ENCODE results near the gene CHRNG.

Gene CHRNG

DNA sequence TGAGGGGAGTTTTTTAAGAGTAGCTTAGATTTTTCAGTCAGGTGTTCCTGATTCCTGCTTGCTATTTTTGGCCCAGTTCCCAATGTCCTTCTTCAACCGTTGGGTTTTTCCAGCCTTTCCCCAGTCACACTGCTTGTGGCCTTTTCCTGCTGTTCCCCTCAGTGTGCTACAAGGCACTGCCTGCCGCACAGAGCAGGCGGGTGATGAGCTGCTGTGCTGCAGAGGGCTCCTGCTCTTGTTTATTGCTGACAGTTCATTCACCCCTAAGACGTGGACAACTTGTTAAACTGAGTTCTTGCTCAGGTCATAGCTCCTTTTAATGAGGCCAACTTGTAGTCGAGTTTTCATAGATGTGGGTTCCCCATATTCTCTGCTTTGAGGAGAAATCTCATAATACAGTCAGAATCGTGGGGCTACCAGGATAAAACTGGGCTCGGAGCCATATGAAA, 31.6 kb downstream of the CHRNG start:
- peak in 1 of 2 donors; percentile 17 for DNase-seq (ENCODE audit: low read depth in 2 of 2)
- no peak overlapping the region for H3K4me3 ChIP-seq (replicated peaks in 1 of 2; ENCODE audit: low read depth in 2 of 2, low read length in 2 of 2)
- TF ChIP-seq, protein P1, sequence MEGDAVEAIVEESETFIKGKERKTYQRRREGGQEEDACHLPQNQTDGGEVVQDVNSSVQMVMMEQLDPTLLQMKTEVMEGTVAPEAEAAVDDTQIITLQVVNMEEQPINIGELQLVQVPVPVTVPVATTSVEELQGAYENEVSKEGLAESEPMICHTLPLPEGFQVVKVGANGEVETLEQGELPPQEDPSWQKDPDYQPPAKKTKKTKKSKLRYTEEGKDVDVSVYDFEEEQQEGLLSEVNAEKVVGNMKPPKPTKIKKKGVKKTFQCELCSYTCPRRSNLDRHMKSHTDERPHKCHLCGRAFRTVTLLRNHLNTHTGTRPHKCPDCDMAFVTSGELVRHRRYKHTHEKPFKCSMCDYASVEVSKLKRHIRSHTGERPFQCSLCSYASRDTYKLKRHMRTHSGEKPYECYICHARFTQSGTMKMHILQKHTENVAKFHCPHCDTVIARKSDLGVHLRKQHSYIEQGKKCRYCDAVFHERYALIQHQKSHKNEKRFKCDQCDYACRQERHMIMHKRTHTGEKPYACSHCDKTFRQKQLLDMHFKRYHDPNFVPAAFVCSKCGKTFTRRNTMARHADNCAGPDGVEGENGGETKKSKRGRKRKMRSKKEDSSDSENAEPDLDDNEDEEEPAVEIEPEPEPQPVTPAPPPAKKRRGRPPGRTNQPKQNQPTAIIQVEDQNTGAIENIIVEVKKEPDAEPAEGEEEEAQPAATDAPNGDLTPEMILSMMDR (IDR thresholded peaks at IDR 0.05; ENCODE audit: low read depth, low read length) = no peak

DNA sequence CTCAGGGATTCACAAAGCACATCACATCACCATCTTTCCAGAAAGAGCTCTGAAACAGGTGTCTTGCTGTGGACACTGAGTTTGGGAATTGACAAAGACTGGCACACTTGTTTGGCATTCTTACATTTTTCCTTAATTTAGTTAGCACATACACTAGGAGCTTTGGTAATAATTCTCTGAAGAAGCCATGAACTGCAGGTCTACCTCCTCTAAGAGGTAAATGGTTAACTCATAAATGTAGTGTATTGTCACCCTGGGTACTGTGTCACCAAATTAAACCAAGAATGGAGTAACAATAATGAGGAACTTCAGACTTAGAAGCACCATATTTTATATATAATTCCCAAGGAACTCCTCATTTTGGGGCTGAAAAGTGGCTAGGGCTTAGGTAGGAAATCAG, 33.5 kb downstream of the CHRNG start:
- TF ChIP-seq, protein P1 (IDR thresholded peaks at IDR 0.05; ENCODE audit: low read depth, low read length) = no peak
- no peak overlapping the region for H3K4me3 ChIP-seq (replicated peaks in 1 of 2; ENCODE audit: low read depth in 2 of 2, low read length in 2 of 2)
- no peak for DNase-seq (ENCODE audit: low read depth in 2 of 2)

DNA sequence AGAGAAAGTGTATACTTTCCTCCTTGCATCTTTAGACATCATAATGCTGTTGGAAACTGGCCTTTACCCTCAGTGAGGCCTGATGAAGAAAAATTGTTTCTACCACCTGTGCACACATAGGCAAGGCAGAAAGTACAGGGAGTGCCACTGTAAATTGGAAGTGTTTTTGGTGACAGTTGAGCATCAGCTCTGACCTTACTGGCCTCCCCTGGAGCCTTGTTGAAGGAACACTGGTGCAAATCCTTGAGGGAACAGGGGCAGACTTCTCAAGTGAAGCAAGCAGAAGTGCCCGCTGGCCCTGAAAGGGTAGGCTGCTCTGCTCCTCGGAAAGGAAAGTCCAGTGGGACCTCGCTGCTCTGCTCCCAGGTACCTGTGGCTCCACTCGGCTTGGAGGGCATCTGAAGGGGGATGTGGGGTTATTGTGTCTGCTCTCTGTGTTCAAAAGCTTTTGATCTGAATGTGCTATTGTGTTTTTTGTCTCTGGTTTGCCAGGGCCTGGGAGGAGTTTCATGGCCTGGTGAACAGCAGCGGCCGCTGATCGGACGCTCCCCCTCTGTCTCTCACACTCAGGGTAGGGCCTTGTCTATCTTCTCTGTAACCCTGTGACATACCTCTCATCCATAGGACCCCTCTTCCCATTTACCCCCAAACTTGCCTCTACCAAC, 34.4 kb downstream of the CHRNG start:
- DNase-seq (ENCODE audit: low read depth in 2 of 2) = no peak
- H3K4me3 ChIP-seq (replicated peaks in 1 of 2; ENCODE audit: low read depth in 2 of 2, low read length in 2 of 2) = no peak overlapping the region
- TF ChIP-seq, protein P1 (IDR thresholded peaks at IDR 0.05; ENCODE audit: low read depth, low read length) = no peak

DNA sequence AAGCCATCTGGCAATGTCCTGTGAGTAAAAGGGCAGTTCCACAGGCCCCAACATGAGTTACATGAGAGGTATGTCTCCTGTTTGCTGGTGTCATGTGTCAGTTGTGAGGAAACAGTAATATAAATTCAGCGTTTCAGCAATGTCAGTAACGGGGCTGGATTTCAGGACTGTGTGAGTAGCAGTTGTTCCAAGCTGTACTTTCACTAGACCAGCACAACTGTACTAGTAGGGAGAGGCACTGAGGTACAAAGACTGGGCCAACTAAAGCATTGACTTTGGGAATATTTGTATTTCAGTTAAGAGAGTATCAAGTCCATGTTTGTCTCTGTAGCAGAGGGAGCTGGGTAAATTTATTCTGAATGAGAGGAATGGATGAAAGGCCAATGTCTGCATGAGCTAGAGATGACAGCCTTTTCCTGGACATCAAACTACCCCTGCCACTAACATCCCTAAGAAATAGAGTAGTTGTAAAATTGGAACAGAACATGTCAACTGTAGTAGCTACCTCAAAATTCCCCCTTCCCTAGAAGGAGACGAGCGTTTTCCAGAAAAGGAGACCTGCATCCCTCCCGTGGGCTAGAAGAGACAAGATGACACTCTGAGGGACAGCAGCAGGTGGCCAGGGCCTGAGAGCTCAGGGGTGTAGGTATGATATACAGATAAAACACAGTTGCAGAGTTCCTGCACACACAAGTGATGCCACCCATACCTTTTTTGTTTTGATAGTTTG, 35.3 kb downstream of the CHRNG start:
- no peak for DNase-seq (ENCODE audit: low read depth in 2 of 2)
- TF ChIP-seq, protein P1 (IDR thresholded peaks at IDR 0.05; ENCODE audit: low read depth, low read length) = no peak
- no peak overlapping the region for H3K4me3 ChIP-seq (replicated peaks in 1 of 2; ENCODE audit: low read depth in 2 of 2, low read length in 2 of 2)

DNA sequence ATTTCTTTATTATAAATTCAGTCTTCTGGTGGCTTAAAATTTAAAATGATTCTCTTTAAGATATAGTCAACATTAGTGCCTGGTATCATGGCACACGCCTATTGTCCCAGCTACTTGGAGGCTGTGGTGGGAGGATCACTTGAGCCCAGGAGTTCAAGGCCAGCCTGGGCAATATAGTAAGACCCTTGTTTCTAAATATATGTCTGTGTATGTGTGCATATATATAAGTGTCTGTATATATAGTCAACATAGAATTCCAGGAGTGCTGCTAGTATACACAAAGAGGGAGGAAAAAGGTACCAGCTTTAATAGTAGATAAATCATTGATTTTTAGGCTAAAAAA, 35.9 kb downstream of the CHRNG start:
- H3K4me3 ChIP-seq (replicated peaks in 1 of 2; ENCODE audit: low read depth in 2 of 2, low read length in 2 of 2) = no peak overlapping the region
- DNase-seq (ENCODE audit: low read depth in 2 of 2) = no peak
- TF ChIP-seq, protein P1 (IDR thresholded peaks at IDR 0.05; ENCODE audit: low read depth, low read length) = no peak

DNA sequence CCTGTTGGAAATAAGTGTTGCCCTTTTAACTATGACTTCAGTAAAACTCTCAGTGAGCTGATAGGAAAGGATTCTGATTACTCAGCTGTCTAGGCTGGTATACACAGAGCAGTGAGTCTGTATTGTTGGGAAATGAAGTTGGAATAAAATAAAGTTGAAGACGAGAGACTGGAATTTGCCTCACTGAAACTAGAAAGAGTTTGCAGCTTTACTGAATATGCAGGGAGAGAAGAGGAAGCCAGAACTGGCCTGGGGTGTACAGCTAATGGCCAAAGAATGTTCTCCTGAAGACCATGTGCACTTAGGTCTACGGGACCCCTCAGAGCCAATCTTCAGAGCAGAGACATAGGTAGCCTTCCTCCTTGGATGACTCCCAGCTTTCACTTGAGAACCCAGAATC, 37.5 kb downstream of the CHRNG start:
- TF ChIP-seq, protein P1 (IDR thresholded peaks at IDR 0.05; ENCODE audit: low read depth, low read length) = no peak
- no peak overlapping the region for H3K4me3 ChIP-seq (replicated peaks in 1 of 2; ENCODE audit: low read depth in 2 of 2, low read length in 2 of 2)
- peak; percentile 14 to 26 for DNase-seq (ENCODE audit: low read depth in 2 of 2)

Measured in cardiac fibroblast (primary cell).